ENCODE results near the gene COL8A1. TPM values are rescaled to one million over a fixed set of nuclear protein-coding genes. Genes with fewer than 3 reads are reported as not detected.

Gene COL8A1
- polyA plus RNA-seq, 3 donors: not detected

- Histone ChIP-seq H3K4me1 (ENCODE audit: control insufficient read depth in 1 of 2, insufficient read depth in 2 of 2, low read length in 2 of 2) (no peaks in the 10 kb centered on the region), H3K79me2 (ENCODE audit: insufficient read depth, low read length) (no peaks in the 10 kb centered on the region), H3K4me2 (replicated peaks; ENCODE audit: extremely low read depth, low read length, poor library complexity, severe bottlenecking) (no peak overlapping the region), H3K9me3 (replicated peaks in 1 of 2; ENCODE audit: control insufficient read depth in 1 of 2, insufficient read depth in 1 of 2, low read length in 2 of 2) (no peaks in the 10 kb centered on the region), H3K4me3 (replicated peaks in 1 of 3; ENCODE audit: low read depth in 2 of 3, low read length in 3 of 3) (no peak overlapping the region), H3K27me3 (ENCODE audit: control insufficient read depth in 2 of 2, insufficient read depth in 2 of 2, low read length in 2 of 2) (no peaks in the 10 kb centered on the region), H2AFZ (ENCODE audit: insufficient read depth, low read depth, low read length, poor library complexity, severe bottlenecking) (no peak overlapping the region), H3K9ac (ENCODE audit: insufficient read depth, low read length, poor library complexity, severe bottlenecking) (no peak overlapping the region), H3K36me3 (replicated peaks in 1 of 2; ENCODE audit: control insufficient read depth in 1 of 2, insufficient read depth in 2 of 2, low read length in 2 of 2) (no peaks in the 10 kb centered on the region), H3K27ac (ENCODE audit: low read depth in 1 of 2, low read length in 2 of 2) (no peak overlapping the region), H4K20me1 (ENCODE audit: insufficient read depth, low read length) (no peaks in the 10 kb centered on the region)
- Mint-ChIP-seq H3K27ac (no peak overlapping the region), H3K4me1 (no peaks in the 10 kb centered on the region), H3K36me3 (no peaks in the 10 kb centered on the region), H3K9me3 (peaks cover 0 to 2% (median 0%) of the 10 kb centered on the region in 7 donors), H3K4me3 (no peak overlapping the region), H3K27me3 (ENCODE audit: low read depth in 3 of 3) (peaks cover 0 to 6% (median 2%) of the 10 kb centered on the region in 3 donors)
- intact Hi-C loops (cut with micrococcal nuclease): no loop called here
- no CpG with 5 or more reads among the region's 1 CpG for WGBS (ENCODE audit: insufficient coverage)
- no peak for TF ChIP-seq CTCF (IDR thresholded peaks at IDR 0.05)
- no peak for DNase-seq
Observed at GRCh38 chr3:99665017-99665416, 26.6 kb downstream of the COL8A1 start.

- no peak overlapping the region for H3K9ac ChIP-seq (ENCODE audit: insufficient read depth, low read length, poor library complexity, severe bottlenecking)
- intact Hi-C loops (cut with micrococcal nuclease): no loop called here
- no peak overlapping the region for H3K4me2 ChIP-seq (replicated peaks; ENCODE audit: extremely low read depth, low read length, poor library complexity, severe bottlenecking)
- no peak overlapping the region for H2AFZ ChIP-seq (ENCODE audit: insufficient read depth, low read depth, low read length, poor library complexity, severe bottlenecking)
- Mint-ChIP-seq H3K4me1 (no peaks in the 10 kb centered on the region), H3K9me3 (peaks cover 0 to 2% (median 0%) of the 10 kb centered on the region in 7 donors), H3K27ac (no peak overlapping the region), H3K36me3 (no peaks in the 10 kb centered on the region), H3K4me3 (no peak overlapping the region), H3K27me3 (ENCODE audit: low read depth in 3 of 3) (peaks cover 0 to 8% (median 2%) of the 10 kb centered on the region in 3 donors)
- no peak overlapping the region for H3K27ac ChIP-seq (ENCODE audit: low read depth in 1 of 2, low read length in 2 of 2)
- no peaks in the 10 kb centered on the region for H3K36me3 ChIP-seq (replicated peaks in 1 of 2; ENCODE audit: control insufficient read depth in 1 of 2, insufficient read depth in 2 of 2, low read length in 2 of 2)
- H3K4me3 ChIP-seq (replicated peaks in 1 of 3; ENCODE audit: low read depth in 2 of 3, low read length in 3 of 3): no peak overlapping the region
- no peaks in the 10 kb centered on the region for H4K20me1 ChIP-seq (ENCODE audit: insufficient read depth, low read length)
- DNase-seq: no peak
- no peaks in the 10 kb centered on the region for H3K27me3 ChIP-seq (ENCODE audit: control insufficient read depth in 2 of 2, insufficient read depth in 2 of 2, low read length in 2 of 2)
- H3K79me2 ChIP-seq (ENCODE audit: insufficient read depth, low read length): no peaks in the 10 kb centered on the region
- H3K9me3 ChIP-seq (replicated peaks in 1 of 2; ENCODE audit: control insufficient read depth in 1 of 2, insufficient read depth in 1 of 2, low read length in 2 of 2): no peaks in the 10 kb centered on the region
- 67% methylated on average over 1 of the region's 1 CpG for WGBS (ENCODE audit: insufficient coverage)
- H3K4me1 ChIP-seq (ENCODE audit: control insufficient read depth in 1 of 2, insufficient read depth in 2 of 2, low read length in 2 of 2): no peaks in the 10 kb centered on the region
- TF ChIP-seq CTCF (IDR thresholded peaks at IDR 0.05): no peak
Observed at GRCh38 chr3:99666201-99666600, 27.8 kb downstream of the COL8A1 start.
